GM12872 (cell line): ENCODE results near the gene CLTCL1.

Source experiments
- TF ChIP-seq, protein P1 (sequence below): IDR thresholded peaks from 3 replicates; pipeline ENCODE4 v1.5.1; 2011; ENCODE audit warnings: low read depth, mild to moderate bottlenecking, low read length, moderate library complexity; ENCODE audit not compliant: insufficient read depth

The CLTCL1 gene

DNA sequence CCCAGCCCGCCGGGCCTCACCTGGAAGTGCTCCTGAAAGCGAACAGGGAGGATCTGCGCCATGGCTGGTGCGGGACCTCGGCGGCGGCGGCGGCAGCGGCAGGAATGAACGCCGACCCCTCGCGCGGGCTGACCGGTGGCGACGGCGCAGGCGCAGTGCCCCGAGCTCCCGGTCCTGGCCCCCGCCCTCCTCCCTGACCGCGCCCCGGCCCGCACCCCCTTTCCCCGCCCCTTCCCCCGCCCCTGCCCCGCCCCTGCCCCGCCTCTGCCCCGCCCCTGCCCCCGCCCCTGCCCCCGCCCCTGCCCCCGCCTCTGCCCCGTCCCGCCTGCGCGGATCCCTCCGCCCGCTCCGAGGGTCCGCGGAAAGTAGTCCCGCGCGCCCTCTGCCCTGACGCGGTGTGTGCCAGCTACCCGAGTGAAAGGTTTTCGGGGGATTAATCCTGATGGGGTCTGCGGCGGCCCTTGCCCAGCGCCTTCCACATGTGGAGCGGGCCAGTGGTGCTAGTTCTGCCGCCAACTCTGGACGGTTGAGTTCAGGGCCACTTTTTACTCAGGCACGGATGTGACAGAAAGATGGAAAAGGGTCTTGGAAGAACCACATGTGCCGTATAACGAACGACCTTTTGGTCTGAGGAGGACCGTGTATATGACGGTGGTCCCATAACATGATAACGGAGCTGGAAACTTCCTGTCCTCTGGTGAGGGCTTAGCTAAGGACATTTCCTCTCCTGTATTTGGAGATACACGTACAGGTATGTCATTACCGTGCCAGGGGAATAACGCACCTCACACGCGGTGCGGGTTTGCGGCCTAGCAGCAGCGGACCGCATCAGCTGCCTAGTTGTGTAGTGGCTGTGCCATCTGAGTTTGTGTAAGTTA, at the start of gene CLTCL1:
Gene CLTCL1, minus strand, starts transcription at position 140 of the 878 bp plus-strand sequence. Its CDS starts 78 bp downstream, at position 62.
- TF ChIP-seq, protein P1, sequence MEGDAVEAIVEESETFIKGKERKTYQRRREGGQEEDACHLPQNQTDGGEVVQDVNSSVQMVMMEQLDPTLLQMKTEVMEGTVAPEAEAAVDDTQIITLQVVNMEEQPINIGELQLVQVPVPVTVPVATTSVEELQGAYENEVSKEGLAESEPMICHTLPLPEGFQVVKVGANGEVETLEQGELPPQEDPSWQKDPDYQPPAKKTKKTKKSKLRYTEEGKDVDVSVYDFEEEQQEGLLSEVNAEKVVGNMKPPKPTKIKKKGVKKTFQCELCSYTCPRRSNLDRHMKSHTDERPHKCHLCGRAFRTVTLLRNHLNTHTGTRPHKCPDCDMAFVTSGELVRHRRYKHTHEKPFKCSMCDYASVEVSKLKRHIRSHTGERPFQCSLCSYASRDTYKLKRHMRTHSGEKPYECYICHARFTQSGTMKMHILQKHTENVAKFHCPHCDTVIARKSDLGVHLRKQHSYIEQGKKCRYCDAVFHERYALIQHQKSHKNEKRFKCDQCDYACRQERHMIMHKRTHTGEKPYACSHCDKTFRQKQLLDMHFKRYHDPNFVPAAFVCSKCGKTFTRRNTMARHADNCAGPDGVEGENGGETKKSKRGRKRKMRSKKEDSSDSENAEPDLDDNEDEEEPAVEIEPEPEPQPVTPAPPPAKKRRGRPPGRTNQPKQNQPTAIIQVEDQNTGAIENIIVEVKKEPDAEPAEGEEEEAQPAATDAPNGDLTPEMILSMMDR, result no peak

DNA sequence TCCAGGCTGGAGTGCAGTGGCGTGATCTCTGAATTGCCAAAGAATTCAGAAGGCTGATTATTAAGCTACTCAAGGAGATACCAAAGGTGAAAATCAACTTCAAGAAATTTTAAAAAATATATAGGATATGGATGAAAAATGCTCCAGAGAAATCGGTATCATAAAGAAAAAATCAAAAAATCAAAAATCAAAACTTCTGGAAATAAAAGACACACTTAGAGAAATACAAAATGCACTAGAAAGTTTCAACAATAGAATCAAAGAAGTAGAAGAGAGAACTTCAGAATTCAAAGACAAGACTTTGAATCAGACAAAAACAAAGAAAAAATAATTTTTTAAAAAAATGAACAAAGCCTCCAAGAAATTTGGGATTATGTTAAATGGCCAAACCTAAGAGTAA, 45.6 kb upstream of the CLTCL1 start:
- TF ChIP-seq, protein P1, result no peak

DNA sequence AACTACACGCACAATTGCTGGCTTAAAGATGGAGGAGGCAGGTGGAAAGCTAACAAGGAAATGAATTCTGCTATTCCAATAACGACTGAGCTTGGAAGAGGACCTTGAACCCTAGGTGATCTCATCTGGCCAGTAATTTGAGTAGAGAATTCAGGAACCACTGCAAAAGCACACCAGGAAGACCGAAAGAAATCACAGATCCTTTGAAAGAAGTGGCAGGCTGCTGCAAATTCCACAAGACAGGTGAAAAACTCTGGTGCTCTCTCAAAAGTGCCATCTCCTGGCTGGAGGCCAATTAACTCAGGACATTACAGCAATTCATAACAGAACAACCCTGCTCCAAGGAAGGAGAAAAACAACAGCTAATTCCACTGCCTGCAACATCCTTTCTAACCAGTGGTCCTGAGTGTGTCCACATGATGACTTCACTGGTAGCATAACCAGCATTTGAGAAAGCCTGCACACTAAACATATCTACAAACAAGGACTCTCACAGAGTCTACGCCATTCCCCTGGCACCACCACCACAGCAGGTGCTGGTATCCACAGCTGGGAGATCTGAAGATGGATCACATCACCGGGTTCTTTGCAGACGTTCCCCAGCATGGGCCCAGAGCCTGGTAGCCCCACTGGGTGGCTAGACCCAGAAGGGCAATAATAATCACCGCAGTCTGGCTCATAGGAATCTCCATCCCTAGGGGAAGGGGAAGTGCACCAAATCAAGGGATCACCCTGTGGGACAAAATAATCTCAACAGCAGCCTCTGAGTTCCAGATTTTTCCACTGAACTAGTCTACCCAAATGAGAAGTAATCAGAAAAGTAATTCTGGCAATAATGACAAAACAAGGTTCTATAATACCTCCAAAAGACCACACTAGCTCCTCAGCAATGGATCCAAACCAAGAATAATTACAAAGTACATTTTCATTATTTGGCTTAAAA, 44.9 kb upstream of the CLTCL1 start:
- TF ChIP-seq, protein P1, result no peak

DNA sequence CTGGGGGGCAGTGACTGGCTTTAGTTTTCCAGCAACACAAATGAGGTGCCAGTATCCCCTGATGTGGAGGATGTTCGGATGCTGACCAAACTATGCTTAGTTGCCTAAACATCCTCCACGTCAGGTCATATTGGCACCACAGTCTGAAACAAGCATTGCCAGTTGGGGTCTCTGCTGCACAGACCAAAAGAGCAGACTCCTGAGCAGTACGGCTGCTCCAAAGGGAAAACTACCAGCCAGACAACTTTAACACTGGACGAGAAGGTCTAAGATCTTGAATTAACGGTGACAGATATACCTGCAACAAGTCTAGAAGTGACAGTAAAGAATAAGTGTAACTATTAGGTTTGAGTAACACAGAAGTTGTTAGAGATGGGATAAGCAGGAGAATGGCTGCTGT, 40.5 kb upstream of the CLTCL1 start:
- TF ChIP-seq, protein P1, result no peak

DNA sequence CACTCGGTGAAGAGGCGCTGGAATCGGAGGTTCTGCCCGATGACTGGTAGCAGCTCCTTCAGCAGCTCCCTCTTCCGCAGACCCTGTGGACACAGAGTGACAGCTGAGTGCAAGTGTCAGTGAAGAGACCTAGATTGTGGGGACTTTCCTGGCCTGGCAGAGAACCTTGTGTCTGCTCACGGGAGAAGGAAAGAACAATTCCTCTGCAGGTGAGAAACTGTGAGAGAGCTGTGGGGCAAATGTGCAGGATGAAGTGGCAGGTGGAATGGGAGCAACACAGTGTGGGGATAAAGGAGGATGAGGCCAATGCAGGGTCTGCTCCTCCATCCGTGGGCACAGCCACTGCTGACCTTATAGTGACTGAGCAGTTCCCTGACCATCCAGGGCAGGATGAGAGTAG, 40.0 kb upstream of the CLTCL1 start:
- TF ChIP-seq, protein P1, result no peak

DNA sequence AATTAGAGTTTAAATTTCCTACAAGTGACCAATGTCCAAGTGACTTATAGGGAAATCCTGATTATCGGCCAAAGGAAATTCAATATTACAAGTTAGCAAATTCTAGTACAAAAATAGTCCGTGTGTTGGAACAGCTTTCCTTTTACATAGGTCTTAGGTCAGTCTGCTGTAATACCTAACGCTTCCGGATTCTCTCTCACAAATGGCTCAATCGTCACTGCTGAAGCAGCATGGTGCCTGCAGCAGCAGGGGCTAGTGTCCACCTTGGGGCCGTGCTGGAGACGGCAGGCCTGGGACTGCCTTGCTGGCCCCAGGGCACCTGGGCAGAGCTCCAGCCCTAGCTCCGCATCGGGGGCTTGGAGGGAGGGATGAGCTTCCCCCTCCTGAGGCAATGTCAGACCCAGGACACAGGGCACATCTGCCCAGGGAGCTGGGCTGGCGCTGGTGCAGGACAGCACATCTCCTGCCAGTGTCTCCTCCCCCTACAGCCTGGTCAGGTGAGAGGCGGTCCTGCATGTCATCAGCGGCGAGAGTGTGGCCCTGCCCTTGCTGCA, 39.4 kb upstream of the CLTCL1 start:
- TF ChIP-seq, protein P1, result no peak

DNA sequence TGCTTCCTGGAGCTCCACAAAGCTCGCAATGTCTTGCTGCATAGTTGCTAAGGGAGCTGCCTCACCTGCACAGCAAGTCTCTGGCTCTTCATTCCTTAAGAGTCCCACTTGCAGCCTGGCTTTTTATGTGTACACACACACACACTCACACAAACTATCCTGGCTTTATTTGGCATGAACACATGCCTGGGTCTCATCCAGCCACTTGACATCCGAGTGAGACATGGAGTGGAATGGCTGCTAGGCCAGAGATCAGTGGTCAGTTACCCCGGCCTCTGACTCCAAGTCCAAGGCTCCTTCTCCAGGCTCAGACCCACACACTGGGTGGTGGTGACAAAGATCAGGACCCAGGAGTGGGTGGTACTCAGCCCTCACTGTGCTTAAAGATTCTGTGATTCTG, 37.9 kb upstream of the CLTCL1 start:
- TF ChIP-seq, protein P1, result no peak
